ENCODE data around the gene SCNN1G.

SCNN1G gene

DNA sequence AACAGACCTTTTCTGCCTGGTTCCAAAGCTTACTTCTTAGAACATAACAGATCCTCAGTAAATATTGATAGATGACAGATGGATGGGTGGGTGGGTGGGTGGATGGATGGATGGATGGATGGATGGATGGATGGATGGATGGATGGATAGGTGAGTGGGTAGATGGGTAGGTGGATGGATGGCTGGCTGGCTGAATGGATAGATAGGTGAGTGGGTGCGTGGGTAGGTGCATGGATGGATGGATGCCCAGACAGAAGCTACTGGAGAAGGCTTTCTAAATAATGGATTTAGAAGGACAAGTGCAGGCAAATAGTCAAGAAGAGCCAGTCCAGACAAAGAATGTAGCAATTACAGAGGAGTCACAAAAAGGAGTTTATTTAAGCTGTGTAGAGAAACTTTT is 19.6 kb downstream of the SCNN1G start:
- DNase-seq (ENCODE audit: low read depth), result no peak

DNA sequence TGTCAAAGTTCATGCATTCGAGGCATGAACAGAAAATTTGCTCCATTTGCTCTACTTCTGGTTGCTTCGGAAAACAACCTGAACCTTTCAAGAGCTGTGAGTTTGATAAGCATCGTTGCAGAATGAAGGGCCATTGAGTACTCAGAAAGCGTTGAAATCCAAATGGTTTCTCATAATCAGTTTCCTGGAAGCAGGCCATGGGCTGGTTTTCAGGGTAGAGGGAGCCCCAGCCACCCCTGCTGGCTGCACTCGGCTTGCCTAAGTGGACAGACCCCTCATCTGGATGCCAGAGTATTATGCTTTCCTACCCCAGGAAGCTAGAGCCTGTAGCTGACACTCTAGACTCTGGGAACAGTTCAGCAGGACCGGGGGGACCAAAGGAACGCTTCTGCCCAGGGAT is 24.4 kb downstream of the SCNN1G start:
- no peak for DNase-seq (ENCODE audit: low read depth)

DNA sequence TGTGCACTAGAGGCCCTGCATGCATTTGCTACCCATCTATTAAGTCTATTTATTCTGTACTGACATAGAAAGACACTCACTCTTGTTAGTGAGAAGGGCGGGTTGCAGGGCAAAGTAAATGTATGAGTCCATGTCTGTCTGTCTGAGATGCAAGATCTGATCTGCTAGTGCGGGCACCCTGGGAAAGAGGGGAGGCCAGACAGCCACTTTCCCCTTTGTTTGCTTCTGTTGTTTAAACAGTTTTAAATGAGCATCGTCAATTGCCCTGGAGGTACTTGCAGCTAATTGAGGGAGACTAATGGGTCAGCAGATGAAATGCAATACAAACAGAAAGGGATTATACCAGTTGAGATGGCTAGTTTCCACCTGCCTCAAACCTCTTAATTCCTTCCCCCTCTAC is 24.9 kb downstream of the SCNN1G start:
- DNase-seq (ENCODE audit: low read depth), result no peak

DNA sequence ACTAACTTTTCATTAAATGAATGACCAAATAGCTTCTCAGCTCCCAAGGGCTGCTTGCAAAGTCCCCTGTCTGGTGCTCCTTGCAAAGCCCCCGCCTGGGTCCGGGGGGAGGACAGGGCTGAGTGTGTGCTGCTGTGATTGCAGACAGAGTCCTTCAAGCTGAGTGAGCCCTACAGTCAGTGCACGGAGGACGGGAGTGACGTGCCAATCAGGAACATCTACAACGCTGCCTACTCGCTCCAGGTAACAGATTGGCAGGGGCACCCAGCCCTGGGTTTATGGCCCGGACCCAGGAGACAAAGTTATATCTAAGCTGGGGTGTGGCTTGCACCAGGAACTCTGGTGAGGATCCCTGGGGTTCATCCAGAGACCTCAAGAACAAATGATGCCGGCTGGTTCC is 27.1 kb downstream of the SCNN1G start:
- DNase-seq (ENCODE audit: low read depth), result no peak

DNA sequence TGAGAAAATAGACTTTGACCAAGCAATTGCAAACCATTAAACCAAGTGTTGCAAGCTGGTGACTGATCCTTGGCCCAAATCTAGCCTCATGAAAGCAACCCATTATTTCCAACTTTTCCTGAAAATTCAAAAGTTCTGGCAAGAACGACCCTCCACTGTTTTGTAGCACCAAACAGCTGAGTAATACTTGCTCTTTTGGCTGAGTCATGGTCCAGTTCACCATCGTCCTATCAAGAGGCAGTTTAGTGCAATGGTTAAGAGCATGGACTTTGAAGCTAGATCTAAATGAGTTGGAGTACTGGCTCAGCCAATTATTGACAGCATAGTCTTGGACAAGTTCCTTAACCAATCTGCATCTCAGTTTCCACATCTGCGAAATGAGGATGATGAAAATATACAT is 31.3 kb downstream of the SCNN1G start:
- DNase-seq (ENCODE audit: low read depth), result no peak

DNA sequence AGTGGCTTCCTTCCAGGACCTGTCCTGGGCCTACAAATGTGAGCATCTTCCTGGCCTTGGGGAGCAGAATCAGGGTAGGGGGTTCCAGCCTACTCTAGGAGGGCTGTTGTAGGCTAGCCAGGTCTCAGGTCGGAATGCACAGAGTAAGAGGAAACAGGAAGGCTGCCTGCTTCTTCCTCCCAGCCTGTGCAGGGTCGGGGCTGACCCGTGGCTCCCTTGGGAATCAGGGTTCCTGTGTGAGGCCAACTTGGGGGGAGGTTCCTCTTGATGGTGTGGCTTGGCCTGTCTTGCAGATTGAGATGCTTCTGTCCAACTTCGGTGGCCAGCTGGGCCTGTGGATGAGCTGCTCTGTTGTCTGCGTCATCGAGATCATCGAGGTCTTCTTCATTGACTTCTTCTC is 32.3 kb downstream of the SCNN1G start:
- no peak for DNase-seq (ENCODE audit: low read depth)

- no peak for DNase-seq (ENCODE audit: low read depth)
Observed at GRCh38 chr16:23215435-23215834, 32.9 kb downstream of the SCNN1G start.

GRCh38 chr16:23216658-23217246 is 34.2 kb downstream of the SCNN1G start:
- DNase-seq (ENCODE audit: low read depth), result no peak

DNA sequence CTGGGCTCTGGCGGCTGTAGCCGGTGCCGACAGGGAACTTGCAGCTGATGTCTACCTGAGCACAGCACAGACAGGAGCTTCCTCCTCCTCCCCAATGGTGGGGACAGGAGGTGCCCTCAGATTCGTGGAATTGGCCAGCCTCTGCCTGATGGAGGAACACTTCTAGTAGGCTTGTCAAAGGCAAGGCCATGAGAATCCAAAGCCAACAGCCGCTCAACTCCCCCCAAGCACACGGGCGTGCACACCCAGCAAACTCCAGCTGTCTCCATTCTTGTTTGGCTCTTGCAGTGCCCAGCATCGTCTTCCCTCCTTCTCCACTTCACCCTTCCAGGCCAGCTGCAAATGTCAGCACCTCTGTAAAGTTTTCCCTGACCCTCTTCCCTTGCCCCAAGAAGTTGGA is 35.1 kb downstream of the SCNN1G start:
- no peak for DNase-seq (ENCODE audit: low read depth)

DNA sequence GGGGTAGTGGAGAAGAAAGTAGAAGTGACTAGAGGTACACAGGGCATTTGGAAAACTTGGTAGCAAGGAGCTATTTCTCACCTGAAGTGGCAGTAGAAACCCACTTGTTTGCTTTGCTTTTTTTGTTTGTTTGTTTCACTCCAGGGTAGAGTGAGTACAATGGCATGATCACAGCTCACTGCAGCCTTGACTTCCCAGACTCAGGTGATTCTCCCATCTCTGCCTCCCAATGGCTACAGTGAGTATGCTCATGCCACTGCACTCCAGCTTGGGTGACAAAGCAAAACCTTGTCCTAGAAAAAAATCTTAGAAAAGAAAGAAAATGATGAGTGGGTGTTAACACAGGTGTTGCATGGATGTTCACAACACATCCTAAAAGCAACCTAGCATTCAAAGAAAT is 40.4 kb downstream of the SCNN1G start:
- no peak for DNase-seq (ENCODE audit: low read depth)

DNA sequence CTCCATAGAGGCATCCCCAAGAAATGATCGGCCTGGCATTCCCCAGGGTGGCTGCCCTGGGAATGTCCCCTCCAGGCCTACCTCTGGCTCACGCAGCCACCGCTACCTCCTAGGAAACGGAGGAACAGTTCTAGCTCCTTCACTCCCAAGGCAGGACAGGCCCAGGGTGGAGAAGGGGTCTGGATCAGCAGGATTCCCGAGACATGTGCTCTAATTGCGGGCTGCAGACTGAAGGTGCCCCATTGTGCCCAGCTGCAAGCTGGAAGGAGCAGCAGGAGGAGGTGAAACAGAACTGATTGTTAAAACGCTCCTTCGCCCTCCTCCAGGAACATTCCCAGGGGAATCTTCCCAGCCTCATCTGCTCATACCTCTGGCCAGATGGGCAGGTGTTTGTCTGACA is 40.8 kb downstream of the SCNN1G start:
- no peak for DNase-seq (ENCODE audit: low read depth)

DNA sequence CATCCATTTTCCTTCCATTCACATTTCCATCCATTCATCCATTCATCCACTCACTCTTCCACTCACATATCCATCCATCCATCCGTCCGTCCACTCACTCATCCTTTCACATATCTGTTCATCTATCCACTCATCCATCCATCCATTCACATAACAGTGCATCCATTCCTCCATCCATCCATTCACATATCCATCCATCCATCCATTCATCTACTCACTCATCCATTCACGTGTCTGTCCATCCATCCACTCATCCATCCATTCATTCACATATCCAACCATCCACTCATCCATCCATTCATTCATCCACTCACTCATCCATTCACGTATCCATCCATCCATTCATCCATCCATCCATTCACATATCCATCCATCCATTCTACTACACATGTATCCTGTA is 42.6 kb downstream of the SCNN1G start:
- DNase-seq (ENCODE audit: low read depth), result no peak

- DNase-seq (ENCODE audit: low read depth), result no peak
Observed at GRCh38 chr16:23225634-23226033, 43.1 kb downstream of the SCNN1G start.

DNA sequence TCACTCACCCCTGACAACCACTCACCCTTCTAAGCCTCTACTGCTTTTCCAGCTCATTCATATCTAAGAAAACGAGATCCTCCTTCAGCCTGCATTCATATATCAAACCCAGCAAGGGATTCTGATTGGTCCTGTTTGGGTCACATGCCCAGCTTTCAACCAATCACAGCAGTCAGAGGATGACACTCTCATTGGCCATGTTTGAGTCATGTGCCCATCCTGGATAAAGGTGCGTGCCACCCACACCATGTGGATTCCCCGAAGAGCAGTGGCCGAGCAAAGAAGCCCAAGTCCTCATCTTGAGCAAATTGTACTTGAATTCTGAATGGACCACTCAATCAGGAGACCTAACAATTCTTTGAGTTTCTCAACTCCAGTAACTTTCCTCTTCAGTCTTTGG is 45.0 kb downstream of the SCNN1G start:
- DNase-seq (ENCODE audit: low read depth), result no peak

- DNase-seq (ENCODE audit: low read depth), result no peak
Observed at GRCh38 chr16:23229714-23230113, 47.2 kb downstream of the SCNN1G start.

DNA sequence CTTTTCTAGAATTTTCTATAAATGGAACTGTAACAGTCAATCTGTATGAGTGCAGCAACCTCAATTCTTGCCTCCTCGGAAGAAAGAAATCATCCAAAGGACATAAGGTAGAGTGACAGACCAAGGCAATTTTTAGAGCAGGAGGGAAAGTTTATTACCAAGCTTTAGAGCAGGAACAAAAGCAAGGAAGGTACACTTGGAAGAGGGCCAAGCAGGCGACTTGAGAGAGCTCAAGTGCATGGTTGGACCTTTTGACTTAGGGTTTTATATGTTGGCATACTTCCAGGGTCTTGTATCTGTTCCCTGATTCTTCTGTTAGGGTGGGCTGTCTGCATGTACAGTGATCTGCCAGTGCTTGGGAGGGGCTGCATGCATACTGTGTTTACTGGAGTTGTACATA is 50.3 kb downstream of the SCNN1G start:
- DNase-seq (ENCODE audit: low read depth), result no peak

GRCh38 chr16:23235176-23235575 is 52.6 kb downstream of the SCNN1G start:
- no peak for DNase-seq (ENCODE audit: low read depth)

GRCh38 chr16:23236983-23237382 is 54.4 kb downstream of the SCNN1G start:
- DNase-seq (ENCODE audit: low read depth), result no peak

GRCh38 chr16:23240994-23241393 is 58.4 kb downstream of the SCNN1G start:
- DNase-seq (ENCODE audit: low read depth), result no peak

GRCh38 chr16:23244122-23244521 is 61.6 kb downstream of the SCNN1G start:
- DNase-seq (ENCODE audit: low read depth), result no peak

GRCh38 chr16:23245268-23245667 is 62.7 kb downstream of the SCNN1G start:
- no peak for DNase-seq (ENCODE audit: low read depth)

- DNase-seq (ENCODE audit: low read depth), result no peak
Observed at GRCh38 chr16:23248261-23249194, 66.0 kb downstream of the SCNN1G start.

- no peak for DNase-seq (ENCODE audit: low read depth)
Observed at GRCh38 chr16:23249830-23250229, 67.3 kb downstream of the SCNN1G start.

- no peak for DNase-seq (ENCODE audit: low read depth)
Observed at GRCh38 chr16:23252310-23252709, 69.8 kb downstream of the SCNN1G start.
